DMS 273 (cell line): ENCODE measurements around the gene EIF3A.
A peak's percentile ranks its signal among the peaks of the same experiment; 100 is the strongest.
"Not testable (repeated sequence)": the region's sequence is repeated elsewhere in the genome, so short reads cannot be mapped to it uniquely, and the experiment has no call there.

Experiments used
- DNase-seq: peaks from one replicate; lab custom pipeline; 2025; ENCODE audit not compliant: unreplicated experiment; lab: John Stamatoyannopoulos, UW

EIF3A gene

DNA sequence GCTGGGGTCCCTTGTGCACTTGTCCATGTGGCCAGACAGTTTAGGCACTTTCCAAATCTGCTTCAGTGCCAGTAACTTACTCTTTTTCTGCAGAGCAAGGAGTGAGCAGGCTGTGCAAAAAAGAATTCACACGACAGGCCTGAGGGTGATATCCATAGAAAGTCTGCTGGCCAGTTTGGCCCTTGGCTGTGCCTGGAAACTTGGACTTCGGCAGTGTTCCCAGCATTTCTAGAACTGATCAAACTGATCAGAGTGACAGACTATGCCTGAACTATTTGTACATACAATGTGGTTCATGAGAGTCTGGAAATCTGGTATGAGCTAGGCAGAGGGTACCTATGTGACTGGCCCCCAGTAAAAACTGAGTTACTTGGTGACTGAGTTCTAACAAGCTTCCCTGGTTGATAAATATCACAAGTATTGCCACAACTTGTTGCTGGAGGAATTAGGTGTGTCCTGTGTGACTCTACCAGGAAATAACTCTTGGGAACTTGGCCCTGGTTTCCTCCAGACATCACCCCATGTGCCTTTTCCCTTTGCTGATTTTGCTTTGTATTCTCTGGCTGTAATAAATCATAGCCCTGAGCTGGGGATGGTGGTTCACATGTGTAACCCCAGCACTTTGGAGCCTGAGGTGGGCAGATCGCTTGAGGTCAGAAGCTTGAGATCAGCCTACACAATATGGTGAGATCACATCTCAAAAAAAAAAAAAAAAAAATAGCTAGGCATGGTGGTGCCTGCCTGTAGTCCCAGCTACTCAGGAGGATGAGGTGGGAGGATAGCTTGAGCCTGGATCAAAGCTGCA lies 20.0 kb upstream of the EIF3A start:
- no peak for DNase-seq

DNA sequence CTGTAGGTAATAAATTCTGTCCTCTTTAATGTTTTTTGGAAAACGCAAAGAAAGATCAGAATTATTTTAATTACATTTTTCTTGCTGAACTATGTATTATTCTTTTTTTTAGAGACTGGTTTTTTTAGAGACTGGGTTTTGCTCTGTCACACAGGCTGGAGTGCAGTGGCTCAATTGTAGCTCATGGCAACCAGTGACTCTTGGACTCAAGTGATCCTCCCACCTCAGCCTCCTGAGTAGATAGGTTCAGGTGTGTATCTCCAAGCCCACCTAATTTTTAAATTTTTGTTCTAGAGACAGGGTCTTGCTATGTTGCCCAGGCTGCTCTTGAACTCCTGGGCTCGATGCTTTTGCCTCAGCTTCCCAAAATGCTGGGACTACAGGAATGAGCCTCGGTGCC lies 18.0 kb upstream of the EIF3A start:
- DNase-seq, result no peak

DNA sequence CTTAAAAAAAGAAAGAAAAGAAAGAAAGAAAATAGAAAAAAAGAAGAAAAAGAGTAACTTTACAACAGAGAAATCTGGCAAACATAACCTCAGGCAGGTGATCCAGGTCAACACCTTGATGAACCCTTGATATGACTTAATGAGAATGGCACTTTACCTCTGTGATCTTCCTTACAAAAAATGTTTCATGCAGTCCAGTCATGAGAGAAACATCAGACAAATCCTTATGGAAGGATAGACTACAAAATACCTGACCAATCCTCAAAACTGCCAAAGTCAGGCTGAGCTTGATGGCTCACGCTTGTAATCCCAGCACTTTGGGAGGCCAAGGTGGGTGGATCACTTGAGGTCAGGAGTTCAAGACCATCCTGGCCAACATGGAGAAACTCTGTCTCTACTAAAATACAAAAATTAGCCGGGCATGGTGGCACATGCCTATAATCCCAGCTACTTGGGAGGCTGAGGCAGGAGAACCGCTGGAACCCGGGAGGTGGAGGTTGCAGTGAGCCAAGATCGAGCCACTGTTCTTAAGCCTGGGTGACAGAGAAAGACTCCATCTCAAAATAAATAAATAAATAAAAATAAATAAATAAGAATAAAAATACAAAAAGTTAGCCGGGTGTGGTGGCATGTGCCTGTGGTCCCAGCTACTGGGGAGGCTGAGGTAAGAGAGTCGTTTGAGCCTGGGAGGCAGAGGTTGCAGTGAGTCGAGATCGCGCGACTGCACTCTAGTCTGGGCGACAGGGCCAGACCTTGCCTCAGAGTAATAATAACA lies 16.2 kb upstream of the EIF3A start:
- DNase-seq, result not testable (repeated sequence)

DNA sequence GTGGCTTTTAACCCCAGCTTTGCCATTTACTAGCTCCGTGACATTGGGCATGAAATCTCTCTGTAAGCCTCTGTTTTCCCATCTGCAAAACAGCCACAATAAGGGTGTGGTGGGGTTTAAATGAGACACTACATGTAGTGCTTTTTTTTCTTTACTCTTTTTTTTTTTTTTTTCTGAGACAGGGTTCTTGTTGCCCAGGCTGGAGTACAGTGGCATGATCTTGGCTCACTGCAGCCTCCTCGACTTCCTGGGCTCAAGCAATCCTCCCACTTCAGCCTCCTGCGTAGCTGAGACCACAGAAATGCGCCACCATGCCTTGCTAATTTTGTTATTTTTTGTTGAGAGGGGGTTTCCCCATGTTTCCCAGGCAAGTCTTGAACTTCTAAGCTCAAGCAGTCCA lies 15.0 kb upstream of the EIF3A start:
- DNase-seq, result no peak

DNA sequence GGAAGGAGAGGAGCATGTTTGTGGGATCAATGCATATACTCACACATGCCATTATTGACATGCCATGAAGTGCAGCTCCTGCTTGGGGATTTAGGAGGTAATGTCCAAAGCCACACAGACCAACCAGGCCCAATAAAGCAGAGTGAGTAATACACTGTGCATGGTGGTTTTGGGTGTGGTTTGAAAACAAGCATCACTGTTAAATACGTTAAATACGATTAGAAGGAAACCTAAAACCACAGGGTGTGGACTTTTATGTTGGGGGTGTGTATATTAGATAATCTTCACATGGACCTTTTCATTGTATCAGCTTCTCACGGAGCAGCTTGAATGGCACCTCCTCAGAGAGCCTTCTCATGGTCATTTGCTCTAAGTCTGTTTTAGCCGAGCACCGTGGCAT lies 10.4 kb upstream of the EIF3A start:
- no peak for DNase-seq

- DNase-seq, result no peak
These were observed 9.6 kb upstream of the EIF3A start for GRCh38 chr10:119090026-119090795.

- peak; percentile 8 for DNase-seq
These were observed 6.8 kb upstream of the EIF3A start for GRCh38 chr10:119087271-119087882.

DNA sequence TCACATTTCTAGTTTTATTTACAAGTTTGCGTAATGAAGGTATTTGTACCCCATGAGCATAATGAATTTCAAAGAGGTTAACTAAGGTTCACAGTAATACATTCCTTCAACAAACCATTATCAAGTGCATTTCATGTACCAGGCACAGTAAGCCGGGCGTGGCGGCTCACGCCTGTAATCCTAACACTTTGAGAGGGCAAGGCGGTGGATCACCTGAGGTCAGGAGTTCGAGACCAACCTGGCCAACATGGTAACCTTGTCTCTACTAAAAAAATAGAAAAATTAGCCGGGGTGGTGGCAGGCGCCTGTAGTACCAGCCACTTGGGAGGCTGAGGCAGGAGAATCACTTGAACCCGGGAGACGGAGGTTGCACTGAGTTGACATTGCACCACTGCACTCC lies 4.3 kb upstream of the EIF3A start:
- DNase-seq, result no peak

GRCh38 chr10:119079599-119080520 lies 757 bp downstream of the EIF3A start:
- DNase-seq, result peak; percentile 83

GRCh38 chr10:119078422-119079179 lies 2.0 kb downstream of the EIF3A start:
- DNase-seq, result no peak

GRCh38 chr10:119073584-119073983 lies 7.0 kb downstream of the EIF3A start:
- DNase-seq, result no peak

- no peak for DNase-seq
These were observed 10.0 kb downstream of the EIF3A start for GRCh38 chr10:119070395-119071165.

GRCh38 chr10:119061926-119062325 lies 18.7 kb downstream of the EIF3A start:
- DNase-seq, result no peak

- DNase-seq, result no peak
These were observed 19.3 kb downstream of the EIF3A start for GRCh38 chr10:119061352-119061751.

GRCh38 chr10:119060107-119060506 lies 20.5 kb downstream of the EIF3A start:
- no peak for DNase-seq

DNA sequence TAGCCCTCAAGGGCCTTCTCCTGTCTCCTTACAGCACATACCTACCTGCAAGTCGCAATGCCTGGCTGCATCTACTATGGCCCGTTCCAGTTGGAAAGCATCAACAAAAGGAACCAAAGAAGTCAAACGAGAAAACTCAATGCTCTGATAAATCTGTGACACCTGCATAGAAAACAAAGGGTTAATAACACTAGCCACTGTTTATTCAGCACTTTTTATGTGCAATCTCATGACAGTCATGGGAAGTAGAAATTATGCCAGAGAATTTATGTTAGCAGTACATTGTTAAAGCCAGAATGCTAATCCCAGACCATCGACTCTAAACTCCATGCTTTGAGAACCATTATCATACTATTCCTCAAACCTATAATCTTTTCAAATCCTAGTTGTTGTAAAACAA lies 21.1 kb downstream of the EIF3A start:
- no peak for DNase-seq

DNA sequence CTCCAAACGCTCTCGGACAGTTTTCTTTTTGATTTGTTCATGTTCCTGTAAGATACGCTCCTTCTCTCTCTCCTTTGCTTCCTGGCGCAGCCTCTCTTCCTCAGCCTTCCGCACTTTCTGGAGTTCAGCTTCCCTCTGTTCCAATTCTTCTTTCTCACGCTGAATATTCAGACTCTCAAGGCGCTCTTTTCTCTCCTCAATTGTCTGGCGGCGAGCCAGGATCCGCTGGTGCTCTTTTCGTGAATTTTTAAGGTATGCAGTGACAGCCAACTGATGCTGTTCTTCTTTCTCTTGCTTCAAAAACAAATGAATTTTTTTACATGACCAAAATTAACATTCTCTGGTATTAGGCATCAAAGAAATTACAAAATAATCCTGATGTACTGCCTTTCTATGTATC lies 22.6 kb downstream of the EIF3A start:
- no peak for DNase-seq

DNA sequence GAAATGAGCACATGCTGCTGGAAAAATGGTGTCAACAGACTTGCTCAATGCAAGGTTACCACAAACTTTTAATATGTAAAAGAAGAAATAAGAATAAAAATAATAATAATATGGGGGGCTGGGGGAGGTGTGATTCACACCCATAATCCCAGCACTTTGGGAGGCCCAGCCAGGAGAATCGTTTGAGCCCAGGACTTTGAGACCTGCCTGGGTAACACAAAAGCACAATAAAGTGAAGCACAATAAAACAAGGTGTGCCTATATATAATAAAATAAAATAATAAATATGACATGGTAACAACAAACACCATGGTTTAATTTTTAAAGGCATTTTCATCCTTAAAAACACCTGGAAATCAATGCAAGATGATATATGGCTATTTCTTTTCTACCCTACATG lies 25.1 kb downstream of the EIF3A start:
- no peak for DNase-seq

DNA sequence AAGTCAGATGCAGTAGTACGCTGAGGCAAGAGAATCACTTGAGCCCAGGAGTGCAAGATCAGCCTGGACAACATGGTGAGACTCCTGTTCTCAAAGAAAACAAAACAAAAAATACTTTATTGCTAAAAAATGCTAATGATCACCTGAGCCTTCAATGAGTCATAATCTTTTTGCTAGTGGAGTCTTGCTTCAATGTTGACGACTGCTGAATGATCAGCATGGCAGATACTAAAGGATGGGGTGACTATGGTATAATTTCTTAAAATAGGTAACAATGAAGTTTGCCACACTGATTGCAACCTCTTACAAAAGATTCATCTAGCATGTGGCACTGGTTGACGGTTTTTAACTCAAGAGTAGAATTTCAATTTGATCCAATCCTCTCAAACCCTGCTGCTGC lies 28.8 kb downstream of the EIF3A start:
- DNase-seq, result no peak
